GM23338 (cell line): ENCODE results near the gene CHD9. TPM values are rescaled to one million over a fixed set of nuclear protein-coding genes. Genes with fewer than 3 reads are reported as not detected.

Experiments used
- ATAC-seq: fragments of 200-7000 bp; cut with Tn5 transposase; 3 replicates; pipeline ENCODE4 v1.9.1; 2020
- DNase-seq: peaks from one replicate; pipeline ENCODE4 v3.0.0-alpha.2; 2015; ENCODE audit warnings: low spot score
- H2AFZ ChIP-seq: fragments of 200-600 bp; sonication (generic); 2 replicates; pipeline ENCODE4 v1.8.0; 2016; ENCODE audit warnings: antibody characterized with exemption, mild to moderate bottlenecking, moderate library complexity
- H3F3A ChIP-seq: fragments of 200-600 bp; sonication (generic); replicated peaks from 2 replicates; pipeline ENCODE4 v1.8.0; 2017; ENCODE audit warnings: antibody characterized with exemption, mixed run types, low read depth
- H3K27ac ChIP-seq: fragments of 200-600 bp; sonication (generic); 2 replicates; pipeline ENCODE4 v1.6.1; 2016; ENCODE audit warnings: low read depth
- H3K27me3 ChIP-seq: fragments of 200-600 bp; sonication (generic); 2 replicates; pipeline ENCODE4 v1.8.0; 2016; ENCODE audit warnings: mild to moderate bottlenecking, mixed run types, moderate library complexity; ENCODE audit not compliant: insufficient read depth
- H3K36me3 ChIP-seq: fragments of 200-600 bp; sonication (generic); 2 replicates; pipeline ENCODE4 v1.8.0; 2016; ENCODE audit warnings: mild to moderate bottlenecking; ENCODE audit not compliant: insufficient read depth
- H3K4me1 ChIP-seq: fragments of 200-600 bp; sonication (generic); 2 replicates; pipeline ENCODE4 v1.8.0; 2016; ENCODE audit warnings: mild to moderate bottlenecking, moderate library complexity; ENCODE audit not compliant: insufficient read depth
- H3K4me2 ChIP-seq: fragments of 200-600 bp; sonication (generic); 2 replicates; pipeline ENCODE4 v1.7.1; 2017; ENCODE audit warnings: mixed run types
- H3K4me3 ChIP-seq: fragments of 200-600 bp; sonication (generic); 2 replicates; pipeline ENCODE4 v1.6.1; 2016; ENCODE audit warnings: mixed run types
- H3K79me2 ChIP-seq: fragments of 200-600 bp; sonication (generic); replicated peaks from 2 replicates; pipeline ENCODE4 v1.8.0; 2017; ENCODE audit warnings: mild to moderate bottlenecking; ENCODE audit not compliant: insufficient read depth
- H3K9me2 ChIP-seq: fragments of 200-600 bp; sonication (generic); 2 replicates; pipeline ENCODE4 v1.8.0; 2017; ENCODE audit not compliant: insufficient read depth
- H4K20me1 ChIP-seq: fragments of 200-600 bp; sonication (generic); replicated peaks from 2 replicates; pipeline ENCODE4 v1.8.0; 2017; ENCODE audit warnings: mild to moderate bottlenecking; ENCODE audit not compliant: insufficient read depth
- H3K27ac Mint-ChIP-seq: 2 replicates; pipeline ENCODE4 v1.8.0; 2020; ENCODE audit warnings: inconsistent platforms, mild to moderate bottlenecking, moderate library complexity, mixed read lengths
- H3K27me3 Mint-ChIP-seq: 3 replicates; pipeline ENCODE4 v1.8.0; 2022; ENCODE audit warnings: low read depth, mild to moderate bottlenecking, moderate library complexity, mixed read lengths, inconsistent platforms; ENCODE audit not compliant: insufficient read depth, poor library complexity
- H3K36me3 Mint-ChIP-seq: 3 replicates; pipeline ENCODE4 v1.8.0; 2021; ENCODE audit warnings: low read depth, mild to moderate bottlenecking, inconsistent platforms, moderate library complexity, mixed read lengths
- H3K4me1 Mint-ChIP-seq: 3 replicates; pipeline ENCODE4 v1.8.0; 2020; ENCODE audit warnings: mild to moderate bottlenecking, inconsistent platforms, mixed read lengths
- H3K4me3 Mint-ChIP-seq: 3 replicates; pipeline ENCODE4 v1.8.0; 2021; ENCODE audit warnings: moderate library complexity, mild to moderate bottlenecking, inconsistent platforms, mixed read lengths
- H3K9me3 Mint-ChIP-seq: 3 replicates; pipeline ENCODE4 v1.8.0; 2020; ENCODE audit warnings: moderate library complexity, mild to moderate bottlenecking, inconsistent platforms, mixed read lengths
- CREB1 ChIP-seq: fragments of 250-450 bp; sonication (Bioruptor Pico); IDR thresholded peaks from 2 replicates; pipeline ENCODE4 v1.5.0; 2020; ENCODE audit warnings: low read depth, mild to moderate bottlenecking, moderate library complexity
- EZH2phosphoT487 ChIP-seq: fragments of 200-600 bp; sonication (generic); IDR thresholded peaks from one replicate; pipeline ENCODE4 v1.8.1; 2018; ENCODE audit warnings: antibody characterized with exemption; ENCODE audit not compliant: unreplicated experiment
- NANOG ChIP-seq: IDR thresholded peaks from 2 replicates; pipeline ENCODE4 v1.6.1; 2016; ENCODE audit warnings: antibody characterized with exemption, borderline replicate concordance
- POLR2AphosphoS5 ChIP-seq: IDR thresholded peaks from 2 replicates; pipeline ENCODE4 v1.6.1; 2016; ENCODE audit warnings: antibody characterized with exemption, low read depth
- REST ChIP-seq: IDR thresholded peaks from one replicate; pipeline ENCODE4 v1.6.1; 2018; ENCODE audit warnings: antibody characterized with exemption; ENCODE audit not compliant: unreplicated experiment
- STAT1 ChIP-seq: IDR thresholded peaks from one replicate; pipeline ENCODE4 v1.6.1; 2016; ENCODE audit warnings: antibody characterized with exemption; ENCODE audit not compliant: unreplicated experiment
- ZNF462 ChIP-seq: fragments of 250-450 bp; sonication (Bioruptor Pico); IDR thresholded peaks from 2 replicates; pipeline ENCODE4 v1.5.0; 2020; ENCODE audit warnings: mild to moderate bottlenecking, moderate library complexity
- polyA plus RNA-seq: library from polyadenylated mRNA; unstranded; fragments of >200 nt; fragmentation: Nextera tagmentation; extraction: Ambion mirVana; gene quantifications from 2 replicates; pipeline ENCODE4 v1.2.1, GENCODE V29; 2016
- total RNA-seq: library from RNA; depleted of rRNA; stranded (reverse); fragments of >200 nt; shearing (Covaris generic); gene quantifications from 2 replicates; pipeline ENCODE4 v1.2.3, GENCODE V29; 2014
- TF ChIP-seq, protein P1 (sequence below), 2 experiments: fragments of 200-600 bp in 1 of 2; sonication (generic) in 1 of 2; conservative IDR thresholded peaks; 2 replicates each; pipeline versions ENCODE4 v1.5.1 to v1.6.1; 2016 to 2017; ENCODE audit warnings: antibody characterized with exemption in 2 of 2, low read depth in 2 of 2, mild to moderate bottlenecking in 2 of 2, moderate library complexity in 1 of 2

The CHD9 gene
- total and polyA plus RNA-seq, 2 experiments from 2014 or later, result 18.8 to 46.6 TPM

- ATAC-seq, result no peak
- Mint-ChIP-seq H3K27ac (no peak overlapping the region), H3K4me3 (no peak overlapping the region), H3K27me3 (no peaks in the 10 kb centered on the region), H3K36me3 (peaks cover 45% of the 10 kb centered on the region), H3K4me1 (peaks cover 15% of the 10 kb centered on the region; the same call in 2 of the 3 replicates), H3K9me3 (no peaks in the 10 kb centered on the region)
- Histone ChIP-seq H3K36me3 (no peaks in the 10 kb centered on the region), H3K79me2 (peaks cover 21% of the 10 kb centered on the region), H3K9me2 (no peaks in the 10 kb centered on the region), H3K4me1 (0 out of 2 replicates have a peak, but pooled peaks cover 4% of the 10 kb centered on the region), H2AFZ (no peak overlapping the region), H3K27ac (no peak overlapping the region), H3F3A (no peaks in the 10 kb centered on the region), H4K20me1 (no peaks in the 10 kb centered on the region), H3K27me3 (no peaks in the 10 kb centered on the region), H3K4me3 (no peak overlapping the region), H3K4me2 (no peak overlapping the region)
- TF ChIP-seq CREB1 (CRISPR knock-in tag), result no peak
- TF ChIP-seq, protein P1, sequence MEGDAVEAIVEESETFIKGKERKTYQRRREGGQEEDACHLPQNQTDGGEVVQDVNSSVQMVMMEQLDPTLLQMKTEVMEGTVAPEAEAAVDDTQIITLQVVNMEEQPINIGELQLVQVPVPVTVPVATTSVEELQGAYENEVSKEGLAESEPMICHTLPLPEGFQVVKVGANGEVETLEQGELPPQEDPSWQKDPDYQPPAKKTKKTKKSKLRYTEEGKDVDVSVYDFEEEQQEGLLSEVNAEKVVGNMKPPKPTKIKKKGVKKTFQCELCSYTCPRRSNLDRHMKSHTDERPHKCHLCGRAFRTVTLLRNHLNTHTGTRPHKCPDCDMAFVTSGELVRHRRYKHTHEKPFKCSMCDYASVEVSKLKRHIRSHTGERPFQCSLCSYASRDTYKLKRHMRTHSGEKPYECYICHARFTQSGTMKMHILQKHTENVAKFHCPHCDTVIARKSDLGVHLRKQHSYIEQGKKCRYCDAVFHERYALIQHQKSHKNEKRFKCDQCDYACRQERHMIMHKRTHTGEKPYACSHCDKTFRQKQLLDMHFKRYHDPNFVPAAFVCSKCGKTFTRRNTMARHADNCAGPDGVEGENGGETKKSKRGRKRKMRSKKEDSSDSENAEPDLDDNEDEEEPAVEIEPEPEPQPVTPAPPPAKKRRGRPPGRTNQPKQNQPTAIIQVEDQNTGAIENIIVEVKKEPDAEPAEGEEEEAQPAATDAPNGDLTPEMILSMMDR (conservative IDR thresholded peaks at IDR 0.05; ENCODE audit: low read depth in 2 of 2), result no peak
- DNase-seq, result no peak
Measured at GRCh38 chr16:53212893-53213223, 158.1 kb downstream of the CHD9 start.

- Histone ChIP-seq H2AFZ (no peak overlapping the region), H3K4me1 (0 out of 2 replicates have a peak, but pooled peaks cover 4% of the 10 kb centered on the region), H3K36me3 (no peaks in the 10 kb centered on the region), H3K79me2 (peaks cover 25% of the 10 kb centered on the region), H4K20me1 (no peaks in the 10 kb centered on the region), H3K27ac (no peak overlapping the region), H3K4me2 (no peak overlapping the region), H3K4me3 (no peak overlapping the region), H3K27me3 (no peaks in the 10 kb centered on the region), H3K9me2 (no peaks in the 10 kb centered on the region), H3F3A (no peaks in the 10 kb centered on the region)
- H3K27me3 Mint-ChIP-seq, result no peaks in the 10 kb centered on the region
- DNase-seq (no peak), ATAC-seq (no peak)
- H3K4me3 Mint-ChIP-seq, result no peak overlapping the region
- peaks cover 14% of the 10 kb centered on the region; the same call in 2 of the 3 replicates for H3K4me1 Mint-ChIP-seq
- H3K9me3 Mint-ChIP-seq, result no peaks in the 10 kb centered on the region
- H3K27ac Mint-ChIP-seq, result no peak overlapping the region
- peaks cover 45% of the 10 kb centered on the region for H3K36me3 Mint-ChIP-seq
- TF ChIP-seq, protein P1 (conservative IDR thresholded peaks at IDR 0.05; ENCODE audit: low read depth in 2 of 2), result no peak
- no peak for TF ChIP-seq EZH2phosphoT487
- no peak for TF ChIP-seq REST
- no peak for TF ChIP-seq NANOG
- TF ChIP-seq ZNF462 (CRISPR knock-in tag), result no peak
- TF ChIP-seq POLR2AphosphoS5, result no peak
- no peak for TF ChIP-seq STAT1
Measured at GRCh38 chr16:53213542-53213941, 158.8 kb downstream of the CHD9 start.
